ELR (cell line): Measurements from ENCODE around the gene FOXC2.

Source experiments
- DNase-seq: peaks from one replicate; pipeline ENCODE4 v3.0.0-alpha.2; 2015; ENCODE audit warnings: low read depth

The FOXC2 gene

GRCh38 chr16:86590501-86591144, 24.0 kb downstream of the FOXC2 start:
- peak; percentile 91 for DNase-seq

GRCh38 chr16:86591270-86591669, 24.6 kb downstream of the FOXC2 start:
- no peak for DNase-seq

GRCh38 chr16:86593913-86594620, 27.4 kb downstream of the FOXC2 start:
- no peak for DNase-seq

GRCh38 chr16:86594721-86595120, 28.1 kb downstream of the FOXC2 start:
- DNase-seq: no peak

- DNase-seq: no peak
Measured at GRCh38 chr16:86595983-86596605, 29.5 kb downstream of the FOXC2 start.

GRCh38 chr16:86597126-86597879, 30.7 kb downstream of the FOXC2 start:
- no peak for DNase-seq

GRCh38 chr16:86597880-86598606, 31.4 kb downstream of the FOXC2 start:
- DNase-seq: no peak

- DNase-seq: peak; percentile 24
Measured at GRCh38 chr16:86598607-86599565, 32.3 kb downstream of the FOXC2 start.

- DNase-seq: no peak
Measured at GRCh38 chr16:86601356-86601755, 34.7 kb downstream of the FOXC2 start.

GRCh38 chr16:86602521-86602920, 35.9 kb downstream of the FOXC2 start:
- DNase-seq: no peak

- no peak for DNase-seq
Measured at GRCh38 chr16:86604436-86605193, 38.0 kb downstream of the FOXC2 start.

GRCh38 chr16:86605950-86606349, 39.3 kb downstream of the FOXC2 start:
- DNase-seq: no peak

GRCh38 chr16:86608301-86608747, 41.7 kb downstream of the FOXC2 start:
- no peak for DNase-seq

- peak; percentile 91 for DNase-seq
Measured at GRCh38 chr16:86609115-86609514, 42.5 kb downstream of the FOXC2 start.

- no peak for DNase-seq
Measured at GRCh38 chr16:86609661-86610060, 43.0 kb downstream of the FOXC2 start.

- DNase-seq: no peak
Measured at GRCh38 chr16:86610779-86611524, 44.3 kb downstream of the FOXC2 start.

GRCh38 chr16:86611525-86611855, 44.9 kb downstream of the FOXC2 start:
- no peak for DNase-seq

GRCh38 chr16:86611941-86612340, 45.3 kb downstream of the FOXC2 start:
- DNase-seq: no peak

GRCh38 chr16:86614699-86615098, 48.1 kb downstream of the FOXC2 start:
- no peak for DNase-seq
